Activated naive CD4-positive, alpha-beta T cell treated with anti-CD3 and anti-CD28 coated beads, Interleukin-2, amount 50 U/mL, for 72 hours (primary cell): Measurements from ENCODE around the gene MPDU1. TPM values are rescaled to one million over a fixed set of nuclear protein-coding genes. Genes with fewer than 3 reads are reported as not detected.

Experiments
- ATAC-seq, 2 donors: fragments of 150-1000 bp; cut with Tn5 transposase; 2 replicates each; pipeline ENCODE4 v1.10.0; 2021; ENCODE audit warnings: mild to moderate bottlenecking in 2 of 2, moderate library complexity in 2 of 2
- DNase-seq, 2 donors: peaks; one replicate each; pipeline ENCODE4 v3.0.0; 2021 to 2022; ENCODE audit warnings: low spot score in 2 of 2
- H3K27ac Mint-ChIP-seq, 2 donors: one replicate each; pipeline ENCODE4 v1.8.0; 2022; ENCODE audit warnings: mild to moderate bottlenecking in 2 of 2, mixed read lengths in 2 of 2
- H3K36me3 Mint-ChIP-seq, 2 donors: one replicate each; pipeline ENCODE4 v1.8.0; 2022; ENCODE audit warnings: mixed read lengths in 2 of 2
- H3K9me3 Mint-ChIP-seq, 2 donors: one replicate each; pipeline ENCODE4 v1.8.0; 2022; ENCODE audit warnings: mixed read lengths in 2 of 2
- total RNA-seq, 2 donors: library from RNA; stranded (reverse); gene quantifications; one replicate each; pipeline ENCODE4 v1.2.3, GENCODE V29; 2022

MPDU1 gene
- total RNA-seq: 10 to 100 TPM; 52.1 to 60.6 TPM

DNA sequence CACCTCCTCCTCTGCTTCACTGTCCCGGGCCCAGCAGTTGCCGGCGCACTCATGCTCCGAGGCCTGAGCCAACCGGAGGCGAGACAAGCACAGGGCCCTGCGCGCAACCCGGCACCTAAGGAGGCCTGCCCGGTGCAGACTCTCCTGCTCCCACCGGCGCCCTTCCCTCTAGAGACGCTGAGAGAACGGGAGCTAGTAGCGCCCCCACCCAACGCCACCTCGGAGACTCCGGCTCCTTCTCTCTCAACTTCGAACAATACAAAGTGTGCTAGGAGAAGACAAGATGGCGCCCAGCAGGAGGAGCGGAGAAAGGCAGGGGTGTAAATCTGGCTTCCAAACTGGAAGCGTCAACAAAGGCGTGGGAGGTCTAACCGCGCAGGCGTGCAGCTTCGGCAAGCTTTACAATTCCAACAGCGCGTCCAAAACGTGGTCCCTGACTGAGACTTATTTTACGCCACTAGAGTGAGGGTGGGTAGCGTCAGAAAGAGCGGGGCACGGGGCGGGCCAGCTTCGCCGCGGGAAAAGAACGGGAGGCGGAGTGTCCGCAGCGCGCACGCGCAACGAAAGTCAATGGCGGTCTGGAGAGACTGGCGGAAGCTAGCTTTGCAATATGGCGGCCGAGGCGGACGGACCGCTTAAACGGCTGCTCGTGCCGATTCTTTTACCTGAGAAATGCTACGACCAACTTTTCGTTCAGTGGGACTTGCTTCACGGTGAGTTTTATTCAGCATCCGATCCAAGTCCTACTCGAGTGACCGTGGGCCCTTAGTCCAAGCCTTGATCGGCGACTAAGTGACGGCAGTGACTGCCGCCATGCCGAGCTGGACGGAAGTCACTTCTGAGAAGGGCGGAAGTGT lies at the start of gene MPDU1:
MPDU1 (plus strand) TSS at position 600 of the 857 bp plus-strand sequence; CDS start at position 611, 11 bp downstream.
- Mint-ChIP-seq H3K36me3 (peaks cover 30 to 48% of the 10 kb centered on the region in 2 donors), H3K27ac (peak within 1 kb of the TSS; percentile 91 to 98), H3K9me3 (no peaks in the 10 kb centered on the region)
- ATAC-seq (peak; percentile 61 to 74), DNase-seq (peak; percentile 93 to 97)

DNA sequence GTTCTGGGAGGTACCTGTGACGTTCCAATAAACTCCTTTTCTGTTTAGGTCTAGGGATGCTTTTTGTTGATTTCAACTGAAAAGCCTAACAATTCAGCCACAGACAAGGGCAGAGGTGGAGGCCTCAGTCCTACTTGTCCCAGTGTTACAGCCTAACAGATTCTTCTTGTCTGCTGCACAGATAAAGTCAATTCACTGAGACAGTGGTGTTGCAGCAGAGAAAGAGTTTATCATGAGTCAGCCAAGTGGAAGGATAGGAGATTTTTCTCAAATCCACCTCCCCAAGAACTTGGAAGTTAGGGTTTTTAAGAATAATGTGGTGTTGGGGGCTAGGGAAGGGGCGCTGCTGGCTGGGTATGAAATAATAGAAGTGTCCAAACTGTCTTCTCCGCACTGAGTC lies 45.6 kb upstream of the MPDU1 start:
- H3K9me3 Mint-ChIP-seq: no peaks in the 10 kb centered on the region
- no peaks in the 10 kb centered on the region for H3K36me3 Mint-ChIP-seq
- H3K27ac Mint-ChIP-seq: no peak overlapping the region
- DNase-seq: no peak
- ATAC-seq: no peak

DNA sequence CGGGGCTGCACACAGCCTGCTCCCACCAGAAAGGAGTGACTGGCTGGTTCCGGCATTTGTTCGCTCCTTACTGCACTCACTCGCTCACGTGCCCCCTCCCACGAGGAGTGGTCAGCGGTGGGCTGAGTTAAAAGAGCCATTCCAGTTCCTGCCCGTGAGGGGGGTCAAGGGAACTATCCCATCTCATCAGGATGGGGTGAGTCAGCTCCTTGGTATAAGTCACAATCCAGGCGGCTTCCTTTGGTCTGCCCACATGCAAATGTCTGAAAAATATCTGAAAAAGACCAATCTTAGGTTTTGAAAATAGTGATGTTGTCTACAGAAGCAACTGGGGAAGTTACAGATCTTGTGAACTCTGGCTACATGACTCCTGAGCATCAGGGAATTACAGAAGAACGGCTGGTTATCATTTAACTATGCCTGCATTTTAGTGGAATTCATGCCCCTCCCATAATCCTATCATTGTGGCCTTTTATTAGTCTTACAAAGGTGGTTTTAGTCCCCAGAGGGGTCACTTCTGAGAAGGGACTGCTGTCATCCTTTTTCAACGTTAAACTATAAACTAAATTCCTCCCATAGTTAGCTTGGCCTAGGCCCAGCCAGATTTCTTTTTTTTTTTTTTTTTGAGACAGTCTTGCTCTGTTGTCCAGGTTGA lies 44.6 kb upstream of the MPDU1 start:
- Mint-ChIP-seq H3K27ac (no peak overlapping the region), H3K9me3 (no peaks in the 10 kb centered on the region), H3K36me3 (no peaks in the 10 kb centered on the region)
- DNase-seq (no peak), ATAC-seq (no peak)

DNA sequence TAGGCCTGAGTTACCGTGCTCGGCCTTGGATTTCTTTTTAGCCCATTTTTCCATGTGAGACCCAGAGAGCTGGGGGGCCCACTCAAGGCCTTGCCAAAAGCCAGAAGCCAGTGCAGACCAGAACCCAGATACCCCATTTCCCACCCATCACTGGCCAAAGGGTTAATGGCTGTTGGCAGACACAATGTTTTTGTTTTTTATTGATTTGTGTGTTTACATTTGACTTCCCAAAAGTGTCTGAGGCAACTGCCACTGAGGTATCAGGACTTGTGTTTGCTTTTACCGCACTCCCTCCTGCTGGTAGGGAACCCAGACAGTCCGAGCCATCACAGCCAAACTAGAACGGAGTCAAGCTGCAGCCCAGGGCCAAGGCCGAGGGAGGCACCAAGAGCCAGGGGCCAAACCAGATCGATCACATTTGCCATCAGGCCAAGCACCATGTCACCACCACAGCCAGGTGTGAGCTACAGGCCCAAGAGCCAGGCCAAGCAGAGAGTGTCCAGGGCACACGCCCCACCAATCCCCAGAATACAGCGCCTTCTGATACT lies 42.5 kb upstream of the MPDU1 start:
- ATAC-seq: no peak
- Mint-ChIP-seq H3K36me3 (no peaks in the 10 kb centered on the region), H3K9me3 (no peaks in the 10 kb centered on the region), H3K27ac (no peak overlapping the region)
- no peak for DNase-seq

DNA sequence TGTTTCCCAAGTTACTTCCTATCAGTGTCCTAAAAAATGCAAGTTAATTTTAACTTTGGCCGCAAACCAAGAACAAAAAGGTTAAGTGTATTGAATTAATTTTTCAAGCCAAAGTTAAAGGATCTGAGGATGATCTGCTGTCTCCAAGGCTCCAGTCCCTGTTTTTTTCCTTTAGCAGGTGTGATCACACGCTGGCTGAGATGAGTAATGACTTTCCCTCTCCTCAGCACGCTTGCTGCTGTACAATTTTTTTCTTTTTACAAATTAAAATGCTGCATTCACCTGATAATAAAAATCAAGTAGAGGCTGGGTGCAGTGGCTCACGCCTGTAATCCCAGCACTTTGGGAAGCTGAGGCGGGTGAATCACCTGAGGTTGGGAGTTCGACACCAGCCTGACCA lies 38.7 kb upstream of the MPDU1 start:
- no peak overlapping the region for H3K27ac Mint-ChIP-seq
- H3K9me3 Mint-ChIP-seq: no peaks in the 10 kb centered on the region
- ATAC-seq (no peak), DNase-seq (no peak)
- peaks cover 4 to 5% of the 10 kb centered on the region in 2 donors for H3K36me3 Mint-ChIP-seq

DNA sequence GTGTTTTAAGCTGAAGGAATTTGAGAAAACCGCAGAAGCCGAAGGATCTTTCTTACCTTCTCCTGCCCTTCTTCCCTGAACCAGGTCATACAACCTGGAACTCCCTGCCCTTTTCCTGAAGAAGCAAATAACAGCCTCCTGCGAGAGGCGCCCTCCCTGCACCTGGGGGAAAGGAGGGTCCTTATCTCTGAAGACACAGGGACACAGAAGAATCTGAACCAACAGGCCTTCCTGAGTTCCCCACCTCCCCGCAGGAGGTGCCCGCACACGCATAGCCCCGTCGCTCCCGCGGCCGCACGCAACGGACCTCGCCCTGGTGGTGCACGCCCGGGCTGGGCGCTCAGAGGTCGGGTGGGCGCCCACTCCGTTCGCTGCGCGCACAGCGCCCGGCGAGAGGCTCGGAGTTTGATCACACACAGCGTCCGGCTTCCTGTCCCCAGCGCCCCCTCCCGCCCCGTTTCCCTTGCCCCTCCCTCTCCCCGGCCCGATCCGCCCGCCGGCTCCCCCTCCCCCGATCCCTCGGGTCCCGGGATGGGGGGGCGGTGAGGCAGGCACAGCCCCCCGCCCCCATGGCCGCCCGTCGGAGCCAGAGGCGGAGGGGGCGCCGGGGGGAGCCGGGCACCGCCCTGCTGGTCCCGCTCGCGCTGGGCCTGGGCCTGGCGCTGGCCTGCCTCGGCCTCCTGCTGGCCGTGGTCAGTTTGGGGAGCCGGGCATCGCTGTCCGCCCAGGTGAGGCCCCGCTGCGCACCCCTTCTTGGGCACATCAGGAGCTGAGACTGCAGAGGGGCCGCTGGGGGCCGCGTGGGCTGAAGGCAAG lies 34.9 kb upstream of the MPDU1 start, which contains the start of gene TNFSF12:
TNFSF12 (plus strand) TSS at position 474 of the 816 bp plus-strand sequence; CDS start at position 570, 96 bp downstream.
- peak; percentile 61 to 66 for ATAC-seq
- H3K27ac Mint-ChIP-seq: peak within 1 kb of the TSS; percentile 32 to 68
- no peaks in the 10 kb centered on the region for H3K9me3 Mint-ChIP-seq
- peaks cover 10 to 11% of the 10 kb centered on the region in 2 donors for H3K36me3 Mint-ChIP-seq
- DNase-seq: peak in 1 of 2 donors; percentile 44

DNA sequence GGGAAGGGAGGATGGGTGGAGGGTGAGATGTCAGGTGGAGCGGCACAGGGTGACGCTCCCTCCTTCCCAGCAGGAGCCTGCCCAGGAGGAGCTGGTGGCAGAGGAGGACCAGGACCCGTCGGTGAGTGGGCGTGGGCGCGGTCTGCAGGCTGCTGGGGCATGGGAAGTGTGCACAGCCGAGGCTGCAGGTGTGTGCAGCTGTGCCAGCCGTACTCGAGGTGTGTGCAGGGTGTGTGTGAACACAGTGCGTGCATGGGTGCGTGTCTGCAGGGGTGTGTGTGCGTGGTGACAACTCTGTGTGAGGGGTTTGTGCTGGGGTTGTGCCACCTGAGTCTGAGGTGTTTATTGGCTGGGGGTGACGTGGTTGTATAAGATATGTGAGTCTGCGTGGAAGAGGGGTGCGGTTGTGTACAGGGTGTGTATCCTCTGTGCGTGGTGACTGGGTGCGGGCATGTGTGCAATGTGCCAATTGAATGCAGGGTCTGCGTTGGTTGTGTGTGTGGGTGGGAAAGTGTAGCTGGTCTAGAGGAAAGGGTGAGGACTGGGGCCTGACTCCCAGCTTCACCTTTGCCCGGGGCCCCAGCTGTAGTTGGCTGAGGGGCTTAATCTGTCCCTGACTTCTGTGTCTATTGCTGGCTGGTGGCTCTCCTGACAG lies 34.1 kb upstream of the MPDU1 start:
- H3K27ac Mint-ChIP-seq: peak overlapping the region in 1 of 2 donors; percentile 68
- H3K9me3 Mint-ChIP-seq: no peaks in the 10 kb centered on the region
- DNase-seq (no peak), ATAC-seq (peak; percentile 47 to 62)
- peaks cover 10 to 11% of the 10 kb centered on the region in 2 donors for H3K36me3 Mint-ChIP-seq

DNA sequence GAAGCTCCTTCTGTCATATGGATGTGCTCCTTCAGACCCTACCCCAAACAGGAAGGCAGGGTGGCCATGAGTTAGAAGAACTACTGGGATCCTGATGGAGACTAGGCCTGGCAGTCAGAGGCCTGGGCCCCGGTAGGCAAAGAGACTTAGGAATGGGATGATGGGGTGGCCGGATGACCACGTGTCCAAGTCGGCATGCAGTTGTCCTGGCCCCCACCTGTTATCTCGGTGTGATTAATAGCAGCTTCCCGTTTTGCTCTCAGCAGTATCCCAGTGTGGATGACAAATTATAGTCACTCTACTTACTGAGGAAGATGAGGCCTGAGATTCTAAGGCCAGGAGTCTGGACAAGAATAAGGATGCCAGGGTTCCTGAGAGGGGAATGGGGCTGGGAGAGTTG lies 33.3 kb upstream of the MPDU1 start:
- ATAC-seq (no peak), DNase-seq (no peak)
- H3K9me3 Mint-ChIP-seq: no peaks in the 10 kb centered on the region
- H3K36me3 Mint-ChIP-seq: peaks cover 10 to 11% of the 10 kb centered on the region in 2 donors
- H3K27ac Mint-ChIP-seq: no peak overlapping the region

DNA sequence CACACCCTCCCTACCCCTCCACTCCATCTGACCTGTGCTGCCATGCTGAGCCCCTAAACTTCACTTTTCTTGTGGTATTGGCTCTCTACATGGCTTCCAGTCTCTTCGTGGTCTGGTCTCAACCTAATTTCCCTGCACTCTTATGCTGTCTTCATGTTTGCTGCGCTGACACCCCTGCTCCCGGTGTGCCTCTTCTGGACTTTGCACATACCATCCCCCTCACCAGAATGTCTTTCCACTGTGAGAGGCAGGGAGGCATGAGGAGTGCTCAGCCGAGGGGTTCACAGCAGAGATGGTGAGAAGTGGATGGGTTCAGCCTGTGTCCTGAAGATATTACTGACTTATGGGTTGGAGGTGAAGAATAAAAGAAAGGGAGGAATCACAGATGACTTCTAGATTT lies 32.3 kb upstream of the MPDU1 start:
- DNase-seq (no peak), ATAC-seq (no peak)
- Mint-ChIP-seq H3K9me3 (no peaks in the 10 kb centered on the region), H3K36me3 (peaks cover 10 to 11% of the 10 kb centered on the region in 2 donors), H3K27ac (no peak overlapping the region)

DNA sequence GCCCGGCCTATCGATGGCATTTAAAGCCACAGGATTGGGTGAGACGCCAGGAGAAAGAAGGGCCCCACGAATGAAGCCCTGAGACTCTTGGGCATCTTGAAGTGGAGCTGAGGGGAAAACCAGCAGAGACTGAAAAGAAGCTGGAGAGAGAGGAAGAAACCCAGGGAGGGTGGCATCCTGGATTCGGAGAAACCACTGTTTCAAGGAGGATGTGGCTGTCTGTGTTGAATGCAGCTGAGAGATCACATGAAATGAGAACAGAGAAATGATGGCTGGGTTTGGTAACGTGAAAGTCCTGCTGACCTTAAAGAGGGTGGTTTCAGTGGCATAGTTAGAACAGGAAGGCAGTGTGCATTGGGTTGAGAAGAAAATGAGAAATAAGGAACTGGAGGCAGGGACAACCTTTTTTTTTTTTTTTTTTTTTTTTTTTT lies 31.0 kb upstream of the MPDU1 start:
- DNase-seq (no peak), ATAC-seq (peak; percentile 76 to 84)
- Mint-ChIP-seq H3K36me3 (peaks cover 10 to 11% of the 10 kb centered on the region in 2 donors), H3K9me3 (no peaks in the 10 kb centered on the region), H3K27ac (peak overlapping the region; percentile 2 to 75)

DNA sequence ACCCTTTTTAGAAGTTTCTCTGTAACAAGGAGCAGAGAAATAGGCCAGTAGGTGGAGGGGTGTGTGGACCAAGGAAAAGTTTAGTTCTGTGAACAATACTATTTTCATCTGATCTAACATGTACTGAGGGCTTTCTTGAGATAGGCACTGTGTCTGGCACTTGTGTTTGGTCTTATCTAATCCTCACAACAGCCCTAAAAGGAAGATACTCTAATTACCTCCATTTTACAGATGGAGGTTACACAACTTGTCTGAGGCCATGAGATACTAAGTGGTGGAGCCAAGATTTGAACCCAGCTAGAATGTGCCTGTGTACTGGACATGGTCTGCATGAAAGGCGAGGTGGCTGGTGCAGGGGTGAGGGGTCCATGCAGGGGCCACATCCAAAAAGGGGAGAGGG lies 30.3 kb upstream of the MPDU1 start:
- Mint-ChIP-seq H3K9me3 (no peaks in the 10 kb centered on the region), H3K36me3 (peaks cover 7 to 10% of the 10 kb centered on the region in 2 donors), H3K27ac (peak overlapping the region; percentile 15 to 75)
- DNase-seq: no peak
- ATAC-seq: no peak

DNA sequence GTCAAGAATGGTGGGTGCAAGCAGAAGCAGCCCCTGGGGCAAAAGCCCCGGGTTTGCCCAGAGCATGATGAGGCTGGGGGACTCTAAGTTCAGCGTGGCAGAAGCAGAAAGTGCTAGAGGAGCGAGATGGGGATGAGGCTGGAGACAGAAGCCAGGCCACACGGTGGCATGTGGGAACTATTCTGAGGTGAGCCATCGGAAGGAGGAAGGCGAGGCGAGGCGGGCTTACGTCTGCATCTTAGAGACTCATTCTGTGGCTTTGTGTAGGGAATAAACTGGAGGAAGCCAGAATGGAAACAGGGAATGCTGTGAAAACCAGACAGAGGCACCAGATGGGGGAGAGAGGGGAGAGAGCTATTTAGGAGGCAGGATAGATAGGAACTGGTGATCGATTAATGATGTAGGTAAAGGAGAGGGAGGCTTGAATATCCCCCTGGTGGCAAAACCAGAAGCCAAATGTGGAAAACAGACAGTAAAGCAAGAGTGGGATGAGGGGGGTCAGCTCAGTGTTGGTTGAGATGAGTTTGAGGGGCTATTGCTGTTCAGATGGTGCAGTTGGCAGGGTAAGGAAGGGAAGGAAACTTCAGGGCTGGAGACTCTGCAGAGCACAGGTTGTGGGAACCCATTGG lies 28.2 kb upstream of the MPDU1 start:
- ATAC-seq (no peak), DNase-seq (no peak)
- peak overlapping the region in 1 of 2 donors; percentile 7 for H3K27ac Mint-ChIP-seq
- H3K9me3 Mint-ChIP-seq: no peaks in the 10 kb centered on the region
- H3K36me3 Mint-ChIP-seq: peaks cover 5 to 6% of the 10 kb centered on the region in 2 donors

DNA sequence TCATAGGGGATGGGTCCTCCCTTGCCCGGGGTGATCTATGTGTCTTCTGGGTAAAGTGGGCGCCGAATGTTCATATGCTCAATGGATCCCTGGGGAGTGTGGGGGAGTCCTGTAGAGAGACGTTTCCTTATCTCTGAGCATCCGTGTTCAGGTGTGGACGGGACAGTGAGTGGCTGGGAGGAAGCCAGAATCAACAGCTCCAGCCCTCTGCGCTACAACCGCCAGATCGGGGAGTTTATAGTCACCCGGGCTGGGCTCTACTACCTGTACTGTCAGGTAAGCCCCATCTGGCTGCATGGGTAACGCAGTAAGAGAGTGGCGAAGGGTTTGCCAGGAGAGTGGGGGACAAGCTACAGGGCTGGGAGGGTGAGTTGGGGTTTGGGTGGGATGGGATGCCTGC lies 27.0 kb upstream of the MPDU1 start:
- H3K36me3 Mint-ChIP-seq: peaks cover 5 to 6% of the 10 kb centered on the region in 2 donors
- H3K27ac Mint-ChIP-seq: peak overlapping the region in 1 of 2 donors; percentile 57
- ATAC-seq (no peak), DNase-seq (no peak)
- no peaks in the 10 kb centered on the region for H3K9me3 Mint-ChIP-seq

DNA sequence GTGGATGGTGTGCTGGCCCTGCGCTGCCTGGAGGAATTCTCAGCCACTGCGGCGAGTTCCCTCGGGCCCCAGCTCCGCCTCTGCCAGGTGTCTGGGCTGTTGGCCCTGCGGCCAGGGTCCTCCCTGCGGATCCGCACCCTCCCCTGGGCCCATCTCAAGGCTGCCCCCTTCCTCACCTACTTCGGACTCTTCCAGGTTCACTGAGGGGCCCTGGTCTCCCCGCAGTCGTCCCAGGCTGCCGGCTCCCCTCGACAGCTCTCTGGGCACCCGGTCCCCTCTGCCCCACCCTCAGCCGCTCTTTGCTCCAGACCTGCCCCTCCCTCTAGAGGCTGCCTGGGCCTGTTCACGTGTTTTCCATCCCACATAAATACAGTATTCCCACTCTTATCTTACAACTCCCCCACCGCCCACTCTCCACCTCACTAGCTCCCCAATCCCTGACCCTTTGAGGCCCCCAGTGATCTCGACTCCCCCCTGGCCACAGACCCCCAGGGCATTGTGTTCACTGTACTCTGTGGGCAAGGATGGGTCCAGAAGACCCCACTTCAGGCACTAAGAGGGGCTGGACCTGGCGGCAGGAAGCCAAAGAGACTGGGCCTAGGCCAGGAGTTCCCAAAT lies 26.4 kb upstream of the MPDU1 start:
- Mint-ChIP-seq H3K27ac (peak overlapping the region in 1 of 2 donors; percentile 24), H3K36me3 (peaks cover 6% of the 10 kb centered on the region in 2 donors), H3K9me3 (no peaks in the 10 kb centered on the region)
- ATAC-seq (no peak), DNase-seq (no peak)
